Neural crest cell (in vitro differentiated cells): ENCODE results near the gene CFDP1. TPM values are rescaled to one million over a fixed set of nuclear protein-coding genes. Genes with fewer than 3 reads are reported as not detected.

ENCODE experiments used
- DNase-seq: peaks from one replicate; pipeline ENCODE4 v3.0.0; 2021; ENCODE audit warnings: low read depth, mixed read lengths, low spot score
- H3K27ac Mint-ChIP-seq: one replicate; pipeline ENCODE4 v1.8.0; 2021; ENCODE audit warnings: mild to moderate bottlenecking, mixed read lengths; ENCODE audit not compliant: unreplicated experiment
- H3K27me3 Mint-ChIP-seq: 2 replicates; pipeline ENCODE4 v1.8.0; 2021; ENCODE audit warnings: low read depth, mild to moderate bottlenecking, mixed read lengths
- H3K36me3 Mint-ChIP-seq: 2 replicates; pipeline ENCODE4 v1.8.0; 2021; ENCODE audit warnings: low read depth, mild to moderate bottlenecking, mixed read lengths
- H3K4me1 Mint-ChIP-seq: 2 replicates; pipeline ENCODE4 v1.8.0; 2021; ENCODE audit warnings: mixed read lengths
- H3K4me3 Mint-ChIP-seq: one replicate; pipeline ENCODE4 v1.8.0; 2021; ENCODE audit warnings: mild to moderate bottlenecking, mixed read lengths
- H3K9me3 Mint-ChIP-seq: 2 replicates; pipeline ENCODE4 v1.8.0; 2021; ENCODE audit warnings: mixed read lengths
- CTCF ChIP-seq: fragments of 200-600 bp; sonication (generic); conservative IDR thresholded peaks from 2 replicates; pipeline ENCODE4 v1.5.0; 2021; ENCODE audit warnings: antibody characterized with exemption, mild to moderate bottlenecking
- total RNA-seq: library from RNA; stranded (reverse); gene quantifications from 2 replicates; pipeline ENCODE4 v1.2.1, GENCODE V29; 2021

CFDP1 gene
- total RNA-seq, 1 donor from 2014 or later: 99.8 TPM

GRCh38 chr16:75250809-75251279, 182.5 kb downstream of the CFDP1 start:
- no peak for DNase-seq
- H3K4me3 Mint-ChIP-seq: peak overlapping the region; percentile 88

GRCh38 chr16:75250089-75250808, 183.1 kb downstream of the CFDP1 start:
- peak overlapping the region; percentile 88 for H3K4me3 Mint-ChIP-seq
- no peak for TF ChIP-seq CTCF
- DNase-seq: no peak
- H3K4me1 Mint-ChIP-seq: peaks cover 61% of the 10 kb centered on the region
- peaks cover 7% of the 10 kb centered on the region for H3K27me3 Mint-ChIP-seq
- H3K36me3 Mint-ChIP-seq: no peaks in the 10 kb centered on the region
- H3K9me3 Mint-ChIP-seq: no peaks in the 10 kb centered on the region
- H3K27ac Mint-ChIP-seq: no peak overlapping the region

More at GRCh38 chr16:75250809-75251279, 182.5 kb downstream of the CFDP1 start:
- peaks cover 7% of the 10 kb centered on the region for H3K27me3 Mint-ChIP-seq
- H3K9me3 Mint-ChIP-seq: no peaks in the 10 kb centered on the region
- H3K27ac Mint-ChIP-seq: no peak overlapping the region
- peaks cover 58% of the 10 kb centered on the region for H3K4me1 Mint-ChIP-seq
- TF ChIP-seq CTCF: no peak
- H3K36me3 Mint-ChIP-seq: no peaks in the 10 kb centered on the region

GRCh38 chr16:75249441-75249840, 183.9 kb downstream of the CFDP1 start:
- H3K36me3 Mint-ChIP-seq: no peaks in the 10 kb centered on the region
- peak overlapping the region; percentile 88 for H3K4me3 Mint-ChIP-seq
- no peak for TF ChIP-seq CTCF
- no peaks in the 10 kb centered on the region for H3K9me3 Mint-ChIP-seq
- H3K4me1 Mint-ChIP-seq: peaks cover 64% of the 10 kb centered on the region
- H3K27me3 Mint-ChIP-seq: peaks cover 7% of the 10 kb centered on the region
- no peak for DNase-seq
- no peak overlapping the region for H3K27ac Mint-ChIP-seq

- Mint-ChIP-seq H3K4me3 (peak overlapping the region; percentile 78), H3K9me3 (no peaks in the 10 kb centered on the region), H3K36me3 (no peaks in the 10 kb centered on the region), H3K27ac (no peak overlapping the region), H3K27me3 (peaks cover 7% of the 10 kb centered on the region), H3K4me1 (peaks cover 68% of the 10 kb centered on the region)
- DNase-seq: no peak
- no peak for TF ChIP-seq CTCF
These were observed 184.5 kb downstream of the CFDP1 start for GRCh38 chr16:75248536-75249380.

- Mint-ChIP-seq H3K4me3 (peak overlapping the region; percentile 78), H3K9me3 (no peaks in the 10 kb centered on the region), H3K4me1 (peaks cover 68% of the 10 kb centered on the region), H3K36me3 (no peaks in the 10 kb centered on the region), H3K27ac (peak overlapping the region; percentile 1), H3K27me3 (peaks cover 7% of the 10 kb centered on the region)
- no peak for DNase-seq
- TF ChIP-seq CTCF: no peak
These were observed 185.2 kb downstream of the CFDP1 start for GRCh38 chr16:75248142-75248535.
